NCI-H1417 treated with DMSO at 0.1 percent for 48 hours (cell line): ENCODE measurements around the gene CENPA.
"Not testable (repeated sequence)": the region's sequence is repeated elsewhere in the genome, so short reads cannot be mapped to it uniquely, and the experiment has no call there.

Experiments used
- DNase-seq: peaks from one replicate; lab custom pipeline; 2025; lab: John Stamatoyannopoulos, UW

CENPA gene

GRCh38 chr2:26760991-26761390 lies 24.9 kb upstream of the CENPA start:
- DNase-seq: not testable (repeated sequence)

GRCh38 chr2:26763019-26763418 lies 22.8 kb upstream of the CENPA start:
- no peak for DNase-seq

GRCh38 chr2:26764078-26764887 lies 21.6 kb upstream of the CENPA start, which contains the start of gene SLC35F6:
TSS of gene SLC35F6 (plus strand) at chr2:26764284. CDS start at chr2:26764350, 66 bp downstream.
- DNase-seq: peak; percentile 35

GRCh38 chr2:26764906-26765305 lies 20.9 kb upstream of the CENPA start:
- no peak for DNase-seq

- no peak for DNase-seq
Observed at GRCh38 chr2:26765475-26766200, 20.2 kb upstream of the CENPA start.

GRCh38 chr2:26767129-26767528 lies 18.7 kb upstream of the CENPA start:
- DNase-seq: no peak

GRCh38 chr2:26767894-26768487 lies 17.9 kb upstream of the CENPA start:
- no peak for DNase-seq

- DNase-seq: no peak
Observed at GRCh38 chr2:26768759-26769088, 17.1 kb upstream of the CENPA start.

- no peak for DNase-seq
Observed at GRCh38 chr2:26769089-26769761, 16.6 kb upstream of the CENPA start.

- DNase-seq: no peak
Observed at GRCh38 chr2:26770986-26771586, 14.8 kb upstream of the CENPA start.

GRCh38 chr2:26772064-26773001 lies 13.5 kb upstream of the CENPA start:
- no peak for DNase-seq

- no peak for DNase-seq
Observed at GRCh38 chr2:26776195-26776800, 9.6 kb upstream of the CENPA start.

GRCh38 chr2:26778098-26778497 lies 7.8 kb upstream of the CENPA start:
- DNase-seq: no peak

- no peak for DNase-seq
Observed at GRCh38 chr2:26778507-26778906, 7.3 kb upstream of the CENPA start.

GRCh38 chr2:26780203-26780760 lies 5.6 kb upstream of the CENPA start:
- DNase-seq: no peak

- DNase-seq: no peak
Observed at GRCh38 chr2:26782876-26783704, 2.8 kb upstream of the CENPA start.

GRCh38 chr2:26784570-26785234 lies 1.2 kb upstream of the CENPA start:
- DNase-seq: no peak

- no peak for DNase-seq
Observed at GRCh38 chr2:26786207-26787028, 562 bp downstream of the CENPA start.
